HFF-Myc (cell line): ENCODE data around the gene APBA2.

Experiments
- DNase-seq: peaks from one replicate; pipeline ENCODE4 v3.0.0-alpha.2; 2011; ENCODE audit warnings: low read depth; ENCODE audit errors: extremely low read depth
- H3K4me3 ChIP-seq: replicated peaks from 2 replicates; pipeline ENCODE4 v1.5.1; 2011; ENCODE audit warnings: low read depth, mild to moderate bottlenecking, control low read depth, low read length
- TF ChIP-seq, protein P1 (sequence below): IDR thresholded peaks from 2 replicates; pipeline ENCODE4 v1.5.1; 2012; ENCODE audit warnings: mild to moderate bottlenecking, low read depth, low read length, control low read depth; ENCODE audit errors: missing control alignments

The APBA2 gene

DNA sequence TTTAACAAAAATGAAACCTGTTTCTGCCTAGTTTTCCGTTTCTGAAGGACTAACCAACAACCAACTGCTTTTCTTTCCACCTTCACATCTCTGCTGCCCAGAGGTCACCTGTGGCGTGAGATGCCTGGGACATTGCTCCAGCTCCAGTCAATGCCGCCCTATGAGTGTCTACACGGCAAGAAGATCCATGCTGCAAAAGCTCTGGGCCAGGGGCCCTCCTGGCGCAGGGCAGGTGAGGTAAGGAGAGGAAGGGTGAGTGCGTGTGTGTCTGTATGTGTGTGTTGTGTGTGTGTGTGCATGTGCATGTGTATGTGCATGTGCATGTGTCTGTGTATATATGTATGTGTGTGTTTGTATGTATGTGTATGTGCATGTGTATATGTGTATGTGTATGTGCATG, 252.5 kb downstream of the APBA2 start:
- H3K4me3 ChIP-seq: no peak overlapping the region
- TF ChIP-seq, protein P1, sequence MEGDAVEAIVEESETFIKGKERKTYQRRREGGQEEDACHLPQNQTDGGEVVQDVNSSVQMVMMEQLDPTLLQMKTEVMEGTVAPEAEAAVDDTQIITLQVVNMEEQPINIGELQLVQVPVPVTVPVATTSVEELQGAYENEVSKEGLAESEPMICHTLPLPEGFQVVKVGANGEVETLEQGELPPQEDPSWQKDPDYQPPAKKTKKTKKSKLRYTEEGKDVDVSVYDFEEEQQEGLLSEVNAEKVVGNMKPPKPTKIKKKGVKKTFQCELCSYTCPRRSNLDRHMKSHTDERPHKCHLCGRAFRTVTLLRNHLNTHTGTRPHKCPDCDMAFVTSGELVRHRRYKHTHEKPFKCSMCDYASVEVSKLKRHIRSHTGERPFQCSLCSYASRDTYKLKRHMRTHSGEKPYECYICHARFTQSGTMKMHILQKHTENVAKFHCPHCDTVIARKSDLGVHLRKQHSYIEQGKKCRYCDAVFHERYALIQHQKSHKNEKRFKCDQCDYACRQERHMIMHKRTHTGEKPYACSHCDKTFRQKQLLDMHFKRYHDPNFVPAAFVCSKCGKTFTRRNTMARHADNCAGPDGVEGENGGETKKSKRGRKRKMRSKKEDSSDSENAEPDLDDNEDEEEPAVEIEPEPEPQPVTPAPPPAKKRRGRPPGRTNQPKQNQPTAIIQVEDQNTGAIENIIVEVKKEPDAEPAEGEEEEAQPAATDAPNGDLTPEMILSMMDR: no peak
- DNase-seq: no peak

DNA sequence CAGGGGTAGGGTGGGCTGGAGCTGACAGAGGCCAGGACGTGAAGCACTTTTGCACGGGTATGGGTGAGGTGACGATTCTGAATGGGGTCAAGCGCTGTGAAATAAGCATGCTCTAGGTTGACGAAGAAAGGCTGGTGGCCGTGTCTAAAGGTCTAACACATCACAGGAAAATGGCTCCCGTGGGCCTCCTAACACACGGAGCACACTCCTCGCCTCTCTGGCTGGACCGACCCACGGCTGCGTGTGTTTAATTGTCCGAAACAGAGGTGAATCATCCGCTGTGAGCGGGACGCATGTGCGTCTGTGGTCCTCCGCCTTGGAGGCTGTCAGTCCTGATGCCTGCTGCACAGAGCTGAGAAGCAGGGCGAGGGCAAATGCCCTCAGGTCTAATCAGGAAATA, 253.3 kb downstream of the APBA2 start:
- H3K4me3 ChIP-seq: no peak overlapping the region
- no peak for DNase-seq
- TF ChIP-seq, protein P1: no peak

DNA sequence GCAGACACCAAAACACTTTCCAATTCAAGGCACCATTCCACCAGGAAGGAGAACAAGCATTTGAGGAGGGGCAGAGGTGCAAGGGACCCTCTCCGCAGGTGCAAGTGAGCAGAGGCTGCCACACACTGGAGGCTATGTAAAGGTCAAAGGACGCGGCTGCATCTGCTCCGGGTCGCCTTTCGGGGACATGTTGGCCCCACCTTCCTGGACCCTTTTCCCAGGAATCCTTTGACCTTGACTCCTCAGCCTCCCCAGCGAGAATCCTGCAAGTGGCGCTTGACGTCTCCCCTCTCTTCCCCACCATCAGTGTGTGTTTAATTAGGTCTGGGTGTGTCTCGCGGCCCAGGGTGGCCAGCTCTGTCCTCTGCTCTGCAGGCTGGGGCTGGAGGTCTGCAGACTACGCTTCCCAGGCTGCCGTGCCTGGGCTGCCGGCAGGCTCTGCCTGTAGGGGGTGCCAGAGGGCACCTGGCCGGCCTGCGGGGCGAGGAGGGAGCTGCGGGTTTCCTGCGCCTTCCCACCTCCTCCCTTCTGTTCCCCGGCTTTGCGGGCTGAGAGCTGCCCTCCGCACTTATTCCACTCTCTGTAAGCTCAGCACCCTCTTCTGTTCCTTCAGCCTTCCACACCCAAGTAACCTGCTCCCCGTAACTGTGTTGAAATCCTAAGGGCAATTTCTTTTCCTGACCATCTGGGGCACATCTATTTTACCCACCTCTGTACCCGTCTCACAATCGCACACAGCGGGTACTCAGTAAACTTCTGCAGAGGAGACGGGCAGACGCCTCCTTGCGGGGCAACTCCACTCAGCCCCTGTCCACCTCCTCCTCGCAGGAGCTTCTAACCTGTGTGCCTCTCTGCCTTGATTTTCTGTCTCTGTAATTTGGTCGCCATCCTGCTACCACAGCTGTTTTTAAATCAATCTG, 254.0 kb downstream of the APBA2 start:
- DNase-seq: no peak
- no peak overlapping the region for H3K4me3 ChIP-seq
- TF ChIP-seq, protein P1: peak; percentile 96

DNA sequence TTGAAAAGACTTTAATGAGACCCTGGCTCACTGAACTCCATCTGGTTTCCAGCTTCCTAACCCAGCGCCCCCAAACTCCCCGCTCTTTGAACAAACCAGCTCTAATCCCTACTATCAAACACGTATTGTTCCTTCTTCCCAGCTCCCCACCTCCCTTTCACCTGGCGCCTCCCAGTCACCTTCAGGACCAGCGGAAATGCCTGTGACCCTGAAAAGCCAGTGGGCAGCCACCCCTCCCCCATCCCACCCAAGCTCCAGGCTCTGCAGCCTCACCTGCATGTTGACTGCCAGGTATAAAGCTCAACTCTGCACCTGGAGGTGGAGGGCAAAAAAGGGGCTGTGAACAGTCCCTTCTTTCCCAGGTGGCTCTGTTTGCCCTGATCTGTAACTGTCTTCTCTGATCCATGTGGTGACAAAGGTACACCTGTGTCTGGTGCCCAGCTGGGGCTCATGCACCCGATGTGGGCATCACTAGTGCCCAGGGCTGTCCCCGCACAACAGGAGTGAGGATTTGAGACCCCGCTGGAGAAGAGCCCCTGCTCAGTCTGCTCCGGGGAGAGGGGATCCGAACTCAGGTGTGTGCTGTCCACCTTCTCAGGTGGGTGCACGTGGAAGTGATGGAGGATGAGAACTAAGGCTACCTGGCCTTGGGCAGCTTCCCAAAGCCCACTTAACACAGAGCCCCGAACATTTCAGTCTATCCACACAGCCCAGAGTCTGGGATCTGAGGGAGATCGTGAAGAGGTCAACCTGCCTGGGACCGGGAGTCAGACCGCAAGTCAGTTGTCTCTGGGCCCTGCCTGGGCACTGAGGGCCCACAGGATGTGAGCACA, 254.9 kb downstream of the APBA2 start:
- TF ChIP-seq, protein P1: no peak
- H3K4me3 ChIP-seq: no peak overlapping the region
- DNase-seq: no peak

DNA sequence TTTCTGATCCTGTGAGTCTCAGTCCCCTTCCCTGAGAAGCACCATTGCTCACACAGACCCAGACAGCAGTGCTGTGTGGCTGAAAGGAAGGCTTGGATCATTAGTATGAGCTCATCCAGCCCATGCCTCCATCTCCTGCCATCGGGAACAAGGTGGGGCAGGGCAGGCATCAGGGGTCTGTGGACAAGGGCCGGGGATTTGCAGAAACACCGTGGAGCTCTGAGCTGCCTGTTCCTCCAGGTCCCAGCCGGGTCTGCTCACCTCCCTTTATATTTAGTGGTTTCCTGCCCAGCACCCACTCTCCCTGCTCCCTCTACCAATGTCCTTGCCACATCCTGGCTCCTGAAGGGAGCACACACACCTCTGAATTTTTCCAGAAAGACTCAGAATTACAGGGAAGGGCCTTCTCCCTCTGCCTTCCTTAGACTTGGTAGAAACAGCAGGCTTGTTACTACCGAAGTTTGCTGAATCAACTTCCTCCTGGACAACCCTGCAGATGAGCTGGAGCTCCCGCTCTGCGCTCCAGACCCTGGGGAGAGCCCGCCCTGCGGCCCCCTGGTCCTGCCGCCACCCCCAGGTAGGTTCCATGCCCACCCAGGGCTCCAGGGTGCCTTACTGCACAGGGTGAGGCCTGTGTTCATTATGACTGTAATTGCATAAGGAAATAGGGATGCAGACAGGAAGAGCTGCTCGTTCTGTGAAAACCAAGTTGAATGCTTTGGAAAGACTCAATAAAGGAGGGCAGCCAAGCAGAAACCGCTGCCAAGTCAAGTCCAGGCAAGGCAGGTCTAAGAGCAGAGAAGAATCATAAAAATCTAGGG, 255.7 kb downstream of the APBA2 start:
- no peak for DNase-seq
- TF ChIP-seq, protein P1: no peak
- H3K4me3 ChIP-seq: no peak overlapping the region

DNA sequence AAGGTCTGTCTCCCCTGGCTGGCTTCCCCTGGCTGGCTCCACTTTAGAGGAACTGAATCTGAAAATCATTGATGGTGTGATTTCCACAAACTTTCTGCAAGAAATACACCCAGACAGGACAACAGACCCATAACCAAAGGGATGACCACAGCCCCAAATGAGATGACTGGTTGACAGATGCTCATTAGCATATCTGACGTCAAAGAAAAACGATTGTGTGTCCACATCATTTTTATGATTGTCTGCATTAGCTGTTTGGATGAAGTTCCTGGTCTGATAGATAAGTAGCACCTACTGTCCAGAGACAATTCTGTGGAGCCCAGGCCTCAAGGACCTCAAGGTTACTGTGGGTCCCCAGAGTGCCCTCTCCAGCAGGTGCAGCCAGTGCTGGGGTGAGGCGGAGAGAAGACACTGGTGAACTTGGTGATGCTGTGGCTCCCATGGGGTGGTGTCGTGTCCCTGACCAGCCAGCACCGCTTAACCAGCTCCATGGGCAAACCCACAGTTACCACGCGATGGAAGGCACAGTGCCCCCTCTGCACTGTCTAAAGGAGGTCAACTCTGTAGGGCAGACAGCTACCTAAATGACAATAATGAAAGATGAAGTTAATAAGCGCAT, 256.5 kb downstream of the APBA2 start:
- no peak overlapping the region for H3K4me3 ChIP-seq
- TF ChIP-seq, protein P1: no peak
- no peak for DNase-seq
